HFF-Myc (cell line): Measurements from ENCODE around the gene WDFY4.

Experiments used
- DNase-seq: peaks from one replicate; pipeline ENCODE4 v3.0.0-alpha.2; 2011; ENCODE audit warnings: low read depth; ENCODE audit errors: extremely low read depth
- H3K4me3 ChIP-seq: replicated peaks from 2 replicates; pipeline ENCODE4 v1.5.1; 2011; ENCODE audit warnings: low read depth, mild to moderate bottlenecking, control low read depth, low read length
- TF ChIP-seq, protein P1 (sequence below): IDR thresholded peaks from 2 replicates; pipeline ENCODE4 v1.5.1; 2012; ENCODE audit warnings: mild to moderate bottlenecking, low read depth, low read length, control low read depth; ENCODE audit errors: missing control alignments

Gene WDFY4

DNA sequence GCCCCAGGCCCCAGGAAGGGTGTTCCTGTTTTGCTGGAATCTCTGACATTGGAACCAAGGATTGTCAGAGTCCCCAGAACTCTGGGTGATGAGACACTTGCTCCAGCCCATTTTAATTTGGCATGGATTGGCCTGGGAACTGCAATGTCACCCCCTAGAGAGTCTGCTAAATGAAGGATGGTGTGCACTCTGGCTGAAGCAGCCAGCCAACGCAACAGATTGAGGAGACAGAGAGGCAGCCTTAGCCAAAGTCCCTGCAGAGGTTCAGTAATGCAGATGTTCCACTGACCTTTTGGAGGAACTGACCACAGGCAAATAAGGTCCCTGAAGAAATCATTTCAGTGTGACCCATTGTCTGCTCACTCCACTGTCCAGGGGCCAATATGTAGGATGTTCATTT lies 241.6 kb downstream of the WDFY4 start:
- no peak for DNase-seq
- no peak overlapping the region for H3K4me3 ChIP-seq
- TF ChIP-seq, protein P1, sequence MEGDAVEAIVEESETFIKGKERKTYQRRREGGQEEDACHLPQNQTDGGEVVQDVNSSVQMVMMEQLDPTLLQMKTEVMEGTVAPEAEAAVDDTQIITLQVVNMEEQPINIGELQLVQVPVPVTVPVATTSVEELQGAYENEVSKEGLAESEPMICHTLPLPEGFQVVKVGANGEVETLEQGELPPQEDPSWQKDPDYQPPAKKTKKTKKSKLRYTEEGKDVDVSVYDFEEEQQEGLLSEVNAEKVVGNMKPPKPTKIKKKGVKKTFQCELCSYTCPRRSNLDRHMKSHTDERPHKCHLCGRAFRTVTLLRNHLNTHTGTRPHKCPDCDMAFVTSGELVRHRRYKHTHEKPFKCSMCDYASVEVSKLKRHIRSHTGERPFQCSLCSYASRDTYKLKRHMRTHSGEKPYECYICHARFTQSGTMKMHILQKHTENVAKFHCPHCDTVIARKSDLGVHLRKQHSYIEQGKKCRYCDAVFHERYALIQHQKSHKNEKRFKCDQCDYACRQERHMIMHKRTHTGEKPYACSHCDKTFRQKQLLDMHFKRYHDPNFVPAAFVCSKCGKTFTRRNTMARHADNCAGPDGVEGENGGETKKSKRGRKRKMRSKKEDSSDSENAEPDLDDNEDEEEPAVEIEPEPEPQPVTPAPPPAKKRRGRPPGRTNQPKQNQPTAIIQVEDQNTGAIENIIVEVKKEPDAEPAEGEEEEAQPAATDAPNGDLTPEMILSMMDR: no peak

DNA sequence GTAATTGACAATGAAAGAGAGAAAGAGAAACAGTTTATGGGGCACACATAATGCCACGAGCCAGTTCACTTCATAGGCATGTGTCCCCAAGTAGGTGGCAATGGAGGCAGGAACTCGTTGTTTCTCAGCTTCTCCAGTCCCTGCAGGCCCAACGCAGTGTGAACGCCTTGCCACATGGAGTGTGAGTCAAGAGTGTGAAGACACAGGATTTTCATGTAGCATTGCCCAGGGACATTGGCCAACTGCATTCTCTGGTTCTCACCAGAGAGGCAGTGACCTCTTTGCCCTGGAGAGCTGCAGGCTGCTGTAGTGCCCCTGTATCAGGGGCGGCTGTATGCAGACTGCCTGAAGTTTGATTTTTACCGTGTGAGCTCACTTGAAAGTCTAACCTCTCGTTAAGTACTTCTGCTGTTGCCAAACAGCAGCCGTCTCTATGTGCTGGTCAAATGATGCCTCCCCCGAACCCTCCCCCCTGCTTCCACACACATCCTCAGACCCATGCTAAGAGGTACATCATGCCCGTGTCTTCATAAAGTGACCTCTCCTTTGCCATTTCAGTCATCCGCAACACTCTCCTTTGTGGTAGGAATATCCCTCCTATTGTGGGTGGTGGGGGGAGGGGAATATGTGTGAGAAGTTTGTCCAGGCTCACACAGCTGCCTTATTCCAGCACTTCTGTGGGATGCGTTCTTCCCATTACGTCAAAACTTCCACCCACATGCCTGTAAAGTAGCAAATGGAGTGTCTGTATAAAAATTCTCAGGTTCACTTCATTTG lies 242.3 kb downstream of the WDFY4 start:
- DNase-seq: no peak
- H3K4me3 ChIP-seq: no peak overlapping the region
- TF ChIP-seq, protein P1: no peak

DNA sequence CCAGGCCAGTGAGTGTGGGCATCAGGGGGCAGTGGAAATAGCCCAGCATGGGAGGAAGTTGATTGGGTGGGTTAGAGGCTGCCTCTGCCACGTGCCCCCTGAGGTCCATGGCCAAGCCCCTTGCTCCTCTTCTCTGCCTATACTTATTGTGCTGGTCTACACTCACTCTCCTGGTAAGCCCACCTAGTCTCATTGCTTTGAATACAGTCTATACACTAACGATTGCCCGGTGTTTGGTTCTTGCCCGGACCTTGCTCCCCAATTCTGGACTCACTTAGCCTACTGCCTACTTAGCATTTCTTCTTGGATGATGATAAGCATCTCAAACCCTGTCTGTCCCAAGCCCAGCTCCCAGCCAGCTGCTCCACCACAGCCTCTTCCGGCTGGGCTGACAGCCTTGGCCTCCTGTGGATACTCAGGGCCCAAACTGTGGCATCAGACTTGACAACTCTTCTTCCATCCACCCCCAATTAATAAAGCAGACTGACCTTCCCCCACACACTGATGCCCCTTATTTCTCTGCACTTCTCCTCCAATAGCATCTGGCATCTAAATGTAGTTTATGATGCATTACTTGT lies 244.8 kb downstream of the WDFY4 start:
- no peak overlapping the region for H3K4me3 ChIP-seq
- TF ChIP-seq, protein P1: no peak
- DNase-seq: no peak

DNA sequence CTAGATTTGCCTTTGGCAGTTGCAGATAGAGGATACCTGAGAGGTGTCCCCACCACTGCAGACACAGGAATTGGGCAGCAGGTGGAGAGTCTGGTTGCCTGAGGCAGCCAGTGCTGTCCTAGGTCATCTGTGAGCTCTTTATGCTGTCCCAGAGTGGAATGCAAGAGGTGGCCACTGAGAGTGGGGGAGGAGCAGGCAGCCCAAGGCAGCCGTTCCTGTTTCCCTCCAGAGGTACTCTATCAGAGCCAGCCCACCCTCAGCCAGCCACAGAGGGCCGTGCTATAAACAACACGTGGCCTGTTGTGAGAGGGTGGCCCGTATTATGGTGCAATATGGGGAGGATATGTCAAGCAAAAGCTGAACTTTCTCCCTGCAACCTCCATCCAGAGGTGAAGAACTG lies 246.5 kb downstream of the WDFY4 start:
- H3K4me3 ChIP-seq: no peak overlapping the region
- no peak for DNase-seq
- TF ChIP-seq, protein P1: no peak

DNA sequence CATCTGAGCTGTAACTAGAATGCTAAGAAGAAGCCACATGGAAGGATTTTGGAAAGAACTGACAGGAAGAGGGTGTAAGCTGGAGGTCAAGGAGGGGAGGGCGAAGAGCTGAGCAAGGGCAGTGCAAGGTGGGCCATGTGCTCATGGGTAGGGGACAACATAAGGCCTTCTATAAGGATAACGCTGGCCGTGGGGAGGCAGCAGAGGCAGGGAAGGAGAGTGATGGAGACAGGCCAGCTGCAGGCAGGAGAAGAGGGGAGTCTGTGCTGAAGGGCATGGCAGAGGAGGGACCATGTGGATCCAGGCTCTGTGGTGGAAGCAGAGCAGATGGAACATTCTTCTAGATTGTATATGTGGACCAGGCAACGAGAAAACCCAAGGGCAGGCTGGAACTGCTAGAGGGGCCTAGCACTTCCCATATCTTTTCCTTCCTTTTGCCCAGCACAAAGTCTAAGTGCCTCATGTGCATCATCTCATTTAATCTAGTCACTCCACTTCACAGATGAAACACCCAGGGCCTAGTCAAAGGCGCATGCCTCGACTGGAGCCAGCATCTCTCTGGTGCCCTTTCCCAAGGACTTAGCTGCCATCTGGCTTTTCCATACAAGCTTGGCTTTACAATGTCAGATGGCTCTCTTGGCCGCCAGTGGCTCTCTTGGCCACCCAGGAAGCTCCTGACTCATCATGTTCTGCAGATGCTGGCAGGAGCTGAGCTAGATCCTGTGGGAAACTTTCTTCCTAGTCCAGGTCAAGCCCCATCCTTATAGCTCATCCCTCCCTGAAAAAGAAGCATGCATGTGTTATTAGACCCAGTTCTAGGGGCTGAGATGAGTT lies 248.4 kb downstream of the WDFY4 start:
- H3K4me3 ChIP-seq: no peak overlapping the region
- TF ChIP-seq, protein P1: no peak
- DNase-seq: no peak

DNA sequence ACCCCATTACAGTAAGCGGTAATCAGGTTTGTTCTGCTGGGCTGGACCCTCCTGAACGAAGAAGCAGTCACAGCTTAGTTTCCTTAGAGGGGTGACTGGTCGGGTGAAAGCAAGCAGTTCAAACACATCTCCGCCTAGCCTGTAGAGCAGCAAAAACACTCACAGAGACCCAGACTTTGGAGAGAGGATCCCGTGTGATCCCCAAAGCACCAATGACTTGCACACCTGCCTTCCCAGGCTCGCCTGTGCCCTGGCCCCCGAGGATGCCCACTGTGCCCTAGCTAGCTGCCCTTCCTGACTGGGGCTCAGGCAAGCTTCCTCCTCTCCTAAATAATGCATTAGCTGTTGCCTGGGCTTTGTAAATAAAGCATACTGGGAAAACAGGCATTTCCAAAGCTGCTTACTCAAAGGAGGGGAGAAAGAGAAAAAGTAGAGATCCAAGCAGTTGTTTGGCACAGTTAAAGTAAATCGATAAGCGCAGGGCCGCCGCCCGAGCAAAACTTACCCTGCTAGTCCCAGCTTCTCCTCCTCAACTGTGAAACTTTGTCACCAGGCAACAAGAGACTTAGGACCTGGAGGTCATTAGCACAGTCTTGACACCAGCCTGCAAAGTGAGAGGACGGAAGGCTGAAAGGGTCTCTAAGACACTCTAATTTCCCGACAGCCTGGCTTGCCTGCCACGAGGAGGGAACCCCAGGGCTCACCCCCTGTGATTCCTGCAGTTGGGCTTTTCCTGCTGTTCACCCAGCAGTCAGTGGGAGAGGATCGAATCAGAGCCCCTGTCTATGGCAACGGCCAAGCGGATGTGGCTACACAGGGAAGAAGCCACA lies 250.2 kb downstream of the WDFY4 start:
- DNase-seq: no peak
- TF ChIP-seq, protein P1: no peak
- no peak overlapping the region for H3K4me3 ChIP-seq
